Fibroblast of the aortic adventitia (primary cell): Measurements from ENCODE around the gene FNTB. TPM values are rescaled to one million over a fixed set of nuclear protein-coding genes. Genes with fewer than 3 reads are reported as not detected.

Source experiments
- DNase-seq: peaks from one replicate; pipeline ENCODE4 v3.0.0-alpha.2; 2010; ENCODE audit warnings: low read depth
- H3K4me3 ChIP-seq: 2 replicates; pipeline ENCODE4 v1.5.1; 2011; ENCODE audit warnings: low read depth, mild to moderate bottlenecking, control low read depth, low read length, moderate library complexity
- CTCF ChIP-seq: IDR thresholded peaks from 2 replicates; pipeline ENCODE4 v1.5.1; 2011; ENCODE audit warnings: mild to moderate bottlenecking, low read length, control low read depth, inconsistent platforms; ENCODE audit not compliant: insufficient read depth
- total RNA-seq: library from RNA; depleted of rRNA; stranded (reverse); fragments of >200 nt; gene quantifications from 2 replicates; pipeline ENCODE4 v1.2.3, GENCODE V29; 2012; ENCODE audit warnings: low replicate concordance

Gene FNTB
- total RNA-seq, 1 donor = 19.3 TPM

DNA sequence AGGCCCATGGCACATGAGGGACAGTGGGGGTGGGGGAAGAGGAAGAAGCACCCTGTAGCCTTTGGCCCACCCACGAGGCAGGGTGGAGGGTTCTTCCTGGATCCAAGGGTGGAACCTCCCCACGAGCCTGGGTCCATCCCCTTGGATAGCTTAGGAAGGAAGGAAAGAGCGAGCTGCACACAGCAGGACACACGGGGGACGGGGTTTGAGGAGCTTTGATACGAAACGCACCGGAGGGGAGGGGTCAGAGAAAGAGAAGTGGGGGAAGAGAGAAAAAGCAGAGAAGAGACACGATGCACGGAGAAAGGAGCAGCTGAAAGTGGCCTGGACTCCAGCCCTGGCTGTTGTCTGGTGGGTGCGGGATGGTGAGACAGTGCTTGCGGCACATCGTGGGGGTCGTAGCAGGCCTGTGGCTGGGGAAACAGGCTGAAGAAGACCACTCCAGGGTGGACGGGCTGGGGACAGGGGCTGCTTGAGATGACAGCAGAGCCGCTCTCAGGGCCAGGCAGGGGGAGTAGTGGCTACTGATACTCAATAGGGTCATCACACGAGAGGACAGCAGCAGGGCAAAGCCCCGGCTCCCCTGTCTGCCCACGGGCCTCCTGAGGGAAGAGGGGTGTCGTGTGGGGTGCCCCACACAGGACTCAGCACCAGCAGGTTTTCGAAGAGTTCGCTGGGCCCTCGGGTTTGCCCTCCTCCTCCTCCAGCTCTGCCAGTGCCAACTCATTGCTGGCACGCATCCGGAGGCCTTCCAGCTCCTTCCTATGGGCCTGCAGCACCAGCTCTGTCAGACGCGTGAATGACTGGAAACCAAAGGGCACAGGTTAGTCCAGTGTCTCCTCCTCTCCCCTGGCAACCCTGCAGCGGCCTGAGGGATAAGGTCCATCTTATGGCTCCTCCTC, 38.7 kb upstream of the FNTB start:
- H3K4me3 ChIP-seq = no peak overlapping the region
- DNase-seq = no peak
- TF ChIP-seq CTCF = no peak

- no peak for DNase-seq
- no peak for TF ChIP-seq CTCF
Observed at GRCh38 chr14:64948612-64949210, 38.0 kb upstream of the FNTB start.

GRCh38 chr14:64950889-64951288, 35.8 kb upstream of the FNTB start:
- no peak for DNase-seq
- no peak for TF ChIP-seq CTCF

More at GRCh38 chr14:64948612-64949210, 38.0 kb upstream of the FNTB start:
- no peak overlapping the region for H3K4me3 ChIP-seq

GRCh38 chr14:64951291-64951690, 35.4 kb upstream of the FNTB start:
- no peak for DNase-seq
- TF ChIP-seq CTCF = no peak
- H3K4me3 ChIP-seq = no peak overlapping the region

More at GRCh38 chr14:64950889-64951288, 35.8 kb upstream of the FNTB start:
- no peak overlapping the region for H3K4me3 ChIP-seq

DNA sequence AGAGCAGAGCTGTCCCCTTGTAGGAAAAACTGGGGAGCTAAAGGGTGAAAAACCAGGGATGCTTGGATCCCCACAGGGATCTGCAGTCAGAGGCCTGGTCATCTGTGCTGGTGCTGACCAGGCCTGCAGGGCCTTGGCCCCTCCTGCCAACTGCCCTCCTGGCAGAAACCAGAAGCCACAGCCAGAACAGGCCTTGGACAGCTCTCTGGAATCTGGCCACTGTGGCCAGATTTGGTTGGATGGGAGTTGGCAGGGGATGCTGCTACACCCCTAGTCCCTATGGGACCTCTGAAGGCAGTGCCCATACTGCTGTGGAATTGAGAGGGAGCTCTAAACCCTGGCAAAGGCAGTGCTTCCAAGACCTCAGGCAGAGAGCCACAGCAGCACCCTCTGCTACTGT, 35.0 kb upstream of the FNTB start:
- no peak overlapping the region for H3K4me3 ChIP-seq
- no peak for DNase-seq
- TF ChIP-seq CTCF = no peak

GRCh38 chr14:64952598-64953309, 33.9 kb upstream of the FNTB start:
- no peak for TF ChIP-seq CTCF
- DNase-seq = no peak
- no peak overlapping the region for H3K4me3 ChIP-seq
